Endothelial cell (in vitro differentiated cells): Measurements from ENCODE around the gene KIAA1755. TPM values are rescaled to one million over a fixed set of nuclear protein-coding genes. Genes with fewer than 3 reads are reported as not detected.

Experiments
- DNase-seq: peaks from one replicate; pipeline ENCODE4 v3.0.0; 2021; ENCODE audit warnings: low spot score
- H3K27ac Mint-ChIP-seq: one replicate; pipeline ENCODE4 v1.8.0; 2021; ENCODE audit warnings: mixed read lengths, inconsistent platforms; ENCODE audit not compliant: unreplicated experiment
- H3K27me3 Mint-ChIP-seq: one replicate; pipeline ENCODE4 v1.8.0; 2021; ENCODE audit warnings: mild to moderate bottlenecking, moderate library complexity, mixed read lengths, inconsistent platforms; ENCODE audit not compliant: unreplicated experiment
- H3K36me3 Mint-ChIP-seq: one replicate; pipeline ENCODE4 v1.8.0; 2021; ENCODE audit warnings: mild to moderate bottlenecking, low read depth, mixed read lengths, inconsistent platforms; ENCODE audit not compliant: unreplicated experiment
- H3K4me1 Mint-ChIP-seq: one replicate; pipeline ENCODE4 v1.8.0; 2021; ENCODE audit warnings: mild to moderate bottlenecking, mixed read lengths, inconsistent platforms; ENCODE audit not compliant: unreplicated experiment
- H3K4me3 Mint-ChIP-seq: one replicate; pipeline ENCODE4 v1.8.0; 2021; ENCODE audit warnings: mild to moderate bottlenecking, mixed read lengths, inconsistent platforms; ENCODE audit not compliant: unreplicated experiment
- H3K9me3 Mint-ChIP-seq: one replicate; pipeline ENCODE4 v1.8.0; 2021; ENCODE audit warnings: mixed read lengths, inconsistent platforms; ENCODE audit not compliant: unreplicated experiment
- total RNA-seq: library from RNA; stranded (reverse); fragmentation: NEBNext Ultra II Directional; extraction: Animal tissue kit (Norgen Biotek cat#: 25700); gene quantifications from one replicate; pipeline ENCODE4 v1.2.1, GENCODE V29; 2021; ENCODE audit not compliant: unreplicated experiment
- TF ChIP-seq, protein P1 (sequence below): fragments of 200-600 bp; sonication (generic); IDR thresholded peaks from one replicate; pipeline ENCODE4 v1.5.0; 2021; ENCODE audit warnings: antibody characterized with exemption; ENCODE audit not compliant: unreplicated experiment

KIAA1755 gene
- total RNA-seq, 1 donor from 2014 or later: not detected

DNA sequence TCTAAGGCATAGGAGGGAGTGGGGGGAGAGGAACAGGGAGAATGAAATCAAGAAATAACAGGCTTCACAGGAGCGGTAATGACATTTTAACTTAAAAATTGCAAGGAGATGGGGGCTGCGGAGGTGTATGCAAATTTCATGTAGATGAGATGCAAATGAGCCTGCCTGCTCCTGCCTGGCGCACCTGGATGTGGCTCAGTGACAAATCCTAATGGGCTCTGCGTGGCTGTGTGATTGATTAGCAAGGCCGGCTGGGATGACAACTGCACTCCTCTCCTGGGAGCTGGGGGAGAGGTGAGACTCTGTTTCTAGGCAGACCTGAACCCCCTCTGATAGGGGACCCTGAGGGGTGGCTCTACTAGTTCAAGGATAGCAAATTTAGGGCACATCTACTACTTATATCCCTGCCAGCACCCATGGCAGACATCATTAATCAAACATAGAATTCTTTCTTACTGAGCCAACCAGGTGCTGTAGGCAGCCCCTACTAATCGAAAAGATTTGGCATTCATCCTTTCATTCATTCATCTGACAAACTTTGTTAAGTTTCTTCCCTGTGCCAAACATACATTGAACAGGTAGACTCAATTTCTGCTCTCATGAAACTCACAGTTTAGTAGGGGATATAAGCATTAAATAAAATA lies 57.1 kb downstream of the KIAA1755 start:
- TF ChIP-seq, protein P1, sequence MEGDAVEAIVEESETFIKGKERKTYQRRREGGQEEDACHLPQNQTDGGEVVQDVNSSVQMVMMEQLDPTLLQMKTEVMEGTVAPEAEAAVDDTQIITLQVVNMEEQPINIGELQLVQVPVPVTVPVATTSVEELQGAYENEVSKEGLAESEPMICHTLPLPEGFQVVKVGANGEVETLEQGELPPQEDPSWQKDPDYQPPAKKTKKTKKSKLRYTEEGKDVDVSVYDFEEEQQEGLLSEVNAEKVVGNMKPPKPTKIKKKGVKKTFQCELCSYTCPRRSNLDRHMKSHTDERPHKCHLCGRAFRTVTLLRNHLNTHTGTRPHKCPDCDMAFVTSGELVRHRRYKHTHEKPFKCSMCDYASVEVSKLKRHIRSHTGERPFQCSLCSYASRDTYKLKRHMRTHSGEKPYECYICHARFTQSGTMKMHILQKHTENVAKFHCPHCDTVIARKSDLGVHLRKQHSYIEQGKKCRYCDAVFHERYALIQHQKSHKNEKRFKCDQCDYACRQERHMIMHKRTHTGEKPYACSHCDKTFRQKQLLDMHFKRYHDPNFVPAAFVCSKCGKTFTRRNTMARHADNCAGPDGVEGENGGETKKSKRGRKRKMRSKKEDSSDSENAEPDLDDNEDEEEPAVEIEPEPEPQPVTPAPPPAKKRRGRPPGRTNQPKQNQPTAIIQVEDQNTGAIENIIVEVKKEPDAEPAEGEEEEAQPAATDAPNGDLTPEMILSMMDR: no peak
- Mint-ChIP-seq H3K36me3 (no peaks in the 10 kb centered on the region), H3K9me3 (no peaks in the 10 kb centered on the region), H3K27ac (no peak overlapping the region), H3K27me3 (peaks cover 3% of the 10 kb centered on the region), H3K4me3 (no peak overlapping the region), H3K4me1 (no peaks in the 10 kb centered on the region)
- no peak for DNase-seq

DNA sequence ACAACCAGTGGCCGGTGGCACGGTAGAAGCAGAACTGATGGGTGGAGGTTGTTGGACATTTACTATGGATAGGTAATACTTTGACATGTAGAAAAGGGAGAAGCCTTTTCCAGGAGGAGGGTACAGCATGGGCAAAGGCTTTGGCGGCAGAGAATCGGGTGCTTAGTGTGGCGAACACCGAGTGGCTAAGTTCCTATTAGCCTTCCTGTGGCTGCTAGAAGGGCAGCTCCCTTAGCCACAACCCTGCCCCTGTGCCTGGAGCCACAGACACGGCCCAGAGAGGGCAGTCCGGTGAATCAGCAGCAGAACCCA lies 57.6 kb downstream of the KIAA1755 start:
- Mint-ChIP-seq H3K36me3 (no peaks in the 10 kb centered on the region), H3K9me3 (no peaks in the 10 kb centered on the region), H3K4me1 (no peaks in the 10 kb centered on the region), H3K4me3 (no peak overlapping the region), H3K27me3 (peaks cover 3% of the 10 kb centered on the region), H3K27ac (no peak overlapping the region)
- TF ChIP-seq, protein P1: no peak
- DNase-seq: no peak

DNA sequence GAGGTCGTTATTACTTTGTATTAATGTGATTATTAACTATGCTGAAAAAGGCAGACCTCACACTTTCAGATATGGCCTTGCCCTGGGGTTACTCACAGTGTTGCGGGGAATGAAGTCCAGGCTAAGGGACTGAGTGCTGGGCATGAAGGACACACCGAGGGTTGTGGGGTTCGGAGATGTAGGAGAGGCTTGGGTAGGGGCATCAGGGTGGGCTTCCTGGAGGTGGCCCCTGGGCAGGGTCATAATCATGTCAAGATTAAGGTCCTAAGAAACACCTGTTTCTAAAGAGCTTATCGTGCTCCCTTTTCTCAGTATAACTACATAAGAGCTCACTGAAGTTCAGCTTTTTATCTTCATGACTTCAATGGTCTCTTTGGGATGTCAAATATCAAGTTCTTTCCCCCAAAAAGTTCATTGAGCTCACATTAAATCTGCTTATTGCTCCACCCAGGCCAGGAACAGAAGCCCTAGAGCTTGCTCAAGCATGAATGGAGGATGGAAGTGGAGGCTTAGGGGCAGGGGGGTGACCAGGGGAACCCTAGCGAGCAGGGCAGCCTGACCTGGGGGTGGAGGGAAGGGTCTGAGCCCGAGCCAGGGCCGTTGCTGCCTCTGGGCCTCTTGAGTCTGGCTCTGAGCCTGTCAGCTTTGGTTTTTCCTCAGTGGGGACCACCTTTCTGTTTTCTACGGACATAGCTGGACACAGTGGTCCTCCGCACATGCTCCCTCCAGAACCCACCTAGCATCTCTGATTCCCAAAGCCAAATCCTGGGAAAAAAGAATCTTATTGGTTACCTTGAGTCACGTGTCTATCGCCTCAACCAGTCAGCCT lies 58.2 kb downstream of the KIAA1755 start:
- Mint-ChIP-seq H3K4me3 (no peak overlapping the region), H3K9me3 (no peaks in the 10 kb centered on the region), H3K27ac (no peak overlapping the region), H3K4me1 (no peaks in the 10 kb centered on the region), H3K27me3 (peaks cover 3% of the 10 kb centered on the region), H3K36me3 (no peaks in the 10 kb centered on the region)
- DNase-seq: no peak
- TF ChIP-seq, protein P1: no peak

DNA sequence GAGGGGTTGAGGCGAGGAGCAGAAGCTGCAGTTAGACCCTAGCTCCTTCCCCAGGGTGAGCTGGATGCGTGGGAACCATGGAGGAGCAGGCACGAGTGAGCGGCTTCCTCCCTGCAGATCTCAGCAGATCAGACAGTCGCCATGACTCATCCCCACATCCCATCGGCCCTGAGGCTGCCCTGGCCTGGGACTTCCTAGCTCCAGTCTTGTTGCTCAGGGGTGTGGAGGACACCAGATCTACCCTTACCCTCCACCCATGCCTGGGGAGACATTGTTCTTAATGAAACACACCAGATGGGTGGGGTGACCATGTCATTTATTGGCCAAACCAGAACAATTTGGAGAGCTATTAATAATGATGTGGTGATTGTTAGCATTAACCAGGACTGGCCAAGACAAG lies 59.2 kb downstream of the KIAA1755 start:
- no peak overlapping the region for H3K4me3 Mint-ChIP-seq
- no peaks in the 10 kb centered on the region for H3K9me3 Mint-ChIP-seq
- no peaks in the 10 kb centered on the region for H3K36me3 Mint-ChIP-seq
- no peak for DNase-seq
- no peak overlapping the region for H3K27ac Mint-ChIP-seq
- TF ChIP-seq, protein P1: no peak
- peaks cover 3% of the 10 kb centered on the region for H3K27me3 Mint-ChIP-seq
- H3K4me1 Mint-ChIP-seq: no peaks in the 10 kb centered on the region

DNA sequence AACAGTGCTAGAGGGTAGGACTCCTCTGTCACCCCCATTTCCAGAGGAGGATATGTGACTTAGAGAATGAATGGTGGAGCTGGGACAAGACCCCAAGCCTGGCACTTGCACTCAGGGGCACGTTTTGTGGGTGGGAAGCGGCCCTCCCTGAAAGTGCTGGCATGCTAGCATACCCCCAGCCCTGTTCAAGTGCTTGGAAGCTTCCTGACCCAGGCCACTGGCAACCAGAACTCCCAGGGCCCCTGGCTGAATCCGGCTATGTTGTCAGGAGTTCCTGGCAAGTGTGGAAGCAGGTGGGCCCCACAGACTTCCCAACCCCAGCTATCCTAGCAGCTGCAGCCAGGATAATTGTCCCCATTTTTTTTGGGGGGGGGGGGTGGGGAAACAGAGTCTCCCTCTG lies 59.9 kb downstream of the KIAA1755 start:
- Mint-ChIP-seq H3K27ac (no peak overlapping the region), H3K27me3 (peaks cover 3% of the 10 kb centered on the region), H3K4me1 (no peaks in the 10 kb centered on the region), H3K4me3 (no peak overlapping the region), H3K36me3 (no peaks in the 10 kb centered on the region), H3K9me3 (no peaks in the 10 kb centered on the region)
- TF ChIP-seq, protein P1: no peak
- no peak for DNase-seq
